GM18909 (cell line): ENCODE data around the gene MTNR1A.

Source experiments
- ATAC-seq: cut with Tn5 transposase; IDR thresholded peaks from one replicate; pipeline ENCODE4 v1.9.1; 2021; ENCODE audit warnings: mild to moderate bottlenecking; ENCODE audit not compliant: unreplicated experiment, poor library complexity

The MTNR1A gene

DNA sequence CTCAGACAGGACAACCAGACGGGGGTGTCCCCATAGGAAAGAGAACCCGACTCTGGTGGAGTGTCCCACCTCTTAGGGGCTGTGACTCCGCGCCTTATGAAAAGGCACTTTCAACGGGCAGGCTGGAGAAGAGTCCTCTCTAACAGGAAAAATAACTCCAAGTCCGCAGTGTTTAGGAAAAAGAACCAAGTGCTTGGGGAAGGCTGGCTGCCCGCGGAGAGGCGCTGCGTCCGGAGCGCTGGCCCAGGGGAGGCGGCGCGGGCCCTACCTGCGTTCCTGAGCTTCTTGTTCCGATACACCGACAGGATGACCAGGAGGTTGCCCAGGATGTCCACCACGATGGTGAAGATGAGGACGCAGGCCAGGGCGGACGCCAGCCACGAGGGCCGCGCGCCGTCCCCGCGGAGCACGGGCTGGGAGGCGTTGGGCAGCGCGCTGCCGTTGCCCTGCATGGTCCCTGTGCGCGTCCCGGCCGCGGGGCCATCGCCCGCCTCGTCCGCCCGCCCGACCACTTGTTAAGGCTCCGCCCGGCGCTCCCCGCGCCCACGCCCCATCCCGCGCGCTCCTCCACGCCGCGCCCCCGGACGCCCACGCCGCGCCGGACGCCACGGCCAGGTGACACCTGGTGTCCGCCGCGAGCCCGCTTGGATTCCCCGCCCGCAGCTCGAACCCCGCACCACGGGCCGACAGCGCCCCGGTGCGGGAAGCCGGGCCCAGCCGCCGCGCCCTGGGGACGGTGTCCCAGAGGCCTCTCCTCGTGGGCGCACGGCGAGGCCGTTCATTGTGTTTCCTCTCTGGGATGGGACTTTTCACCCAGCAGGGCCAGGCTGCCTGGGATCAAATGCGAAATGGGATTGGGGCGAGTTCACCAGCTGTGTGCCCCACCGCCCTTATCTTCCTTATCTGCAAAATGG lies at the start of gene MTNR1A:
Gene MTNR1A, minus strand, starts transcription at position 654 of the 914 bp plus-strand sequence. Its CDS starts 202 bp downstream, at position 452.
- no peak for ATAC-seq

DNA sequence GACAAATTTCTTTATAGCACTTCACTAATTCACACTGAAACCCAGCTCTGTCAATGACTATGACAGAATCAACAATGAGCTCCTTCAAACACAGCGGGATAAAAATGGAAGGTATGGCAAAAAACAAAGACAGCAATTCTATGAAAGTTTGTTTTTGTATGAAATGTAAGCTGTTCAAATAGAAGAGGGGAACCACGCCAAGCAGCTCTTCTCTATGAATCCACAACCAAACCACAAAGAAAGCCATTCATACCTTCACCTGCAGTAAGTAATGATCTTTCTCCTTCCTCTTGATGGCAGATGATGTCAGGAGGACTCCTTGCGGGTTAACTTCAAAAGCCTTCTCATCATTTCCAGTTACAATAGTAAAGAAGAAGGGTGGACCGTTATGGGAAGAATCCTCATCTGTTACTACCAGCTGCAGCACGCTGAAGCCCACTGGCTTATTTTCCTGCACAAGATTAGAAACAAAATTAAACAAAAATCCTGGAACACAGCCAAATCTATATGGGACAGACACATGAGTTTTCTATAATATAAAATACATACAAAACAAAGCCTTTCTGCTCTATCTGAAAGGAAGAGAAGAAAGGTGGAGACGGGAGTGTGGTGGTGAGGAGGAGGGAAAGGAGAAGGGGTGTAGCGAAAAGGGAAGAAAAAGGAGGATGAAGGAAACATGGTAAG lies 48.9 kb upstream of the MTNR1A start:
- ATAC-seq = no peak

DNA sequence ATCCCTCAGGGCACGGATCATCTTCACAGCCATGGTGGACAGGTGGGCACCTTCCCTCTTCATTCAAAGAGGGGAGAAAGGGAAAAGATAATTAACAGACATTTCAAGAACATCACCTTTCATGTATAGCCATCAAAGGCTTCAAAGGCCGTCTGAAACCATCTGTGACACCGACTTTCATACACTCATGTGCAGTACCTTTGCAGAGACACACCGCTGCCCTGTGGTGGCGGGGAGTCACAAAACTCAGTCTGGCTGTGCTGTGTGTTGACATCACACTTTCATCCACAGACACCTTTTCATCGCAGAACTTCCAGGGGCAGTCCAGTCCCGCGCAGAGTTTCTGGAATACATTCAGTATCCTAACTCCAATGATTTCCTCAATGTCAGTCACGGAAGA lies 47.6 kb upstream of the MTNR1A start:
- no peak for ATAC-seq

DNA sequence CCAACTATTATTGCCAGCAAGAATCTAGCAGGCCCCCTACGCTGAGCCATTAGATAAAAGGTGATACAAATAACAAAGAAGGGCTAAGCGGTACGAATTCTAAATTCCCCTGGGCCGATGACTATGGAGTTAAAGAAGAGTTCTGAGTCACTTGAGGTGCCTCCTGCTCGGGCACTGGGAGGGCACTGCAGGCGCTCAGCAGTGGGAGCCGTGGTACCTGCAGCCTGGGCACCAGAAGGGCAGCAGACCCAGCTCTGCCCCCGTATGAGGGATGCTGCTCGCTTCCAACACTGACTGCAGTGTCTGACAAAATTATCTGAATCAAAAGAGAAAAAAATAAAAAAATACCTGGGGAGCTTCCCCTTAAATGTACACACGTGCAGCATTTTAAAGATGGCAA lies 44.1 kb upstream of the MTNR1A start:
- ATAC-seq = no peak

DNA sequence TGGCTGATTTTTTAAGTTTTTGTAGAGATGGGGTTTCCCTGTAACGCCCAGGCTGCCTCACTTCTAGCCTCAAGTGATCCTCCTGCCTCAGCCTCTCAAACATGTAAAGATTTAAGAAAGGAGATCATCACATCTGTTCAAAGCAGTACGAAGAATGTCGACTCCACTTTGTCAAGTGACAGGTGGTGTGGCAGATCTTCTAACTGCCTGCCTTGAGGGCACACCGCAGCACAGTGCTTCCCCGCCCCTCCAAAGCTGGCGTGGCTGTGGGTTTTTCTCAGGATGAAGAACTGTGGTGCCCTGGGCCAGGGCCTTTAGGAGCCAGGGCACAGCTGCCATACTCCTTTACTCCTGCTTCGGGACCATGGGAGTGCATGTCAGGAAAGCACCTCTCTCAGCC lies 43.3 kb upstream of the MTNR1A start:
- no peak for ATAC-seq

DNA sequence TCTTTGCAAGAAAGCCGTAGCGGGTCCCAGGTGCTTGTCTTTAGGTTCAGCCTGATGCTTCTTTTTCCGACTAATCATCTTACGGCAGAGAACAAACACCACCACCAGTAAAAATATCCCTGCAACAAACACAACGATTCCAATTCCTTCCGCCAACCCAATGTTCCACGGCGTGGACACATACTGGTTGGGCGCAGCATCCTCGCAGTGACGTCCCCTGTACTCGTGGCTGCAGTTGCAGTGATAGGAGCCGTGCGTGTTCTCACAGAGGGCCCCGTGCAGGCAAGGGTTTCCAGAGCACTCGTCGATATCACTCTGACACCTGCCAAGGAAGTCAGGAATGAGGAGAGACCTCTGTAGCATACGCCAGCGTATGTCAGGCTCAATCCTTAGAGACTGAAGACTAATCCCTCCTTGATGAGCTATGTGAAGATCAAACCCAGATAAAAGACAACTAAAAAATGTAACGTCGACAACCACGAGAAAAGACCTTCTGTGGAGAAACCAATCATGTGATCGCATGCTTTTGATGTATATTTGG lies 41.6 kb upstream of the MTNR1A start:
- ATAC-seq = no peak

DNA sequence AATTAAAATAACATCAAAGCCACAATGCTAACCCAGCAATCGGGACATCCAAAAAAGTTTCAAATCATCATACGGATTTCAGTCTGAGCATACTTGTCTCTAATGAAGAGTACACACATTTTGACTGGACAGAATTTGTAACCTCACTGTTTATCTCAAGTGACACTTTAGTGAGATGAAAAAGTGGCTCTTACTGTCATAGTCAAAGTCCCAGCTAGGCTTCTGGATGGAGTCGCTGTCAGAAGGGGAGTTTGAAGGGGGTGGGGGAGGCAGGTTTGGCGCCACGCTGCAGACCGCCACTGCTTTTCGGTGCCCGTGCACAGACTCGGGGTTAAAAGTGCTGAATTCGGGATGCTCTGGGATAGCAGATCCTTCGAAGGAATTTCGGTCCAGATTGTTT lies 41.0 kb upstream of the MTNR1A start:
- no peak for ATAC-seq

DNA sequence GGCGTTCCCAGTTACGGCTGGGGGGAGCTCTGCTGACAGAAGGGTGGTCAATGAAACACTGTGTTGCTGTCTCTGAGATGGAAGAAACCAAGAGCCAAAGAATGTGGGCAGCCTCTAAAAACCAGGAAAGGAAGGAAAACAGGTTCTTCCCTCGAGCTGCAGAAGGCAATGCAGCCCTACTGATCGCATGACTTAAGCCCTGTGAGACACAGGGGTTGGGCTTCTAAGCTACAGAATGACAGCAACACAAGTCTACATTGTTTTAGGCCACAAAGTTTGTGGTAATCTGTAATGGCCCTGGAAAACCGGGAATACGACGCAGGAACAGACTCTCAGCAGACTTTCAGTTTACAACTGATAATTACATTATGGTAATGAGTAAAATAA lies 38.2 kb upstream of the MTNR1A start:
- no peak for ATAC-seq

DNA sequence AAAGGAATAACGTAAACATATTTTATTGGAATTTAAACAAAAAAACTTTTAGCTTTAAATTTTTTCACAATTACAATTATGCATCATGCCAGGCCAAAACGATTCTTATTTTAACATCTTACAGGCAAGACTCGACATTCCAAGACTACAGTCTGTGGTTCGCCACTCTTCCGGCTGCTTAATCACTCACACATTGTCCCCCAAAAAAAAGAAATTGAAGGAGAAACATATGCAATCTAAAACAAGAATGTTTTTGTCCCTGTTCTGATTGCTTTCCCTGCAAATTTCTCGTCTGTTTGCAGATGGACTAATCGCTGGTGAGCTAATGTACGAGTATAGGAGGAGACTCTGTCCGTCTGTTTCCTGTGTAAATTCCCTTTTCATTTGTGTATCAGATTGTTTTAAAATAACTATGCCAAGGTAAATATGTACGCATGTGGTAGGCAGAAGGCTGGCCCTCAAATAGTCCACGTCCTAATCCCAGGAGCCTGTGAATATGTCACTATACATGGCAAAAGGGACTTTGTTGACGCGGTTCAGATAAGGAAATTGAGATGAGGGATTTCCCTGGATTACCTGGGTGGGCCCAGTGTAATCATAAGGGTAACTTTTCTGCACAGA lies 37.7 kb upstream of the MTNR1A start:
- no peak for ATAC-seq

DNA sequence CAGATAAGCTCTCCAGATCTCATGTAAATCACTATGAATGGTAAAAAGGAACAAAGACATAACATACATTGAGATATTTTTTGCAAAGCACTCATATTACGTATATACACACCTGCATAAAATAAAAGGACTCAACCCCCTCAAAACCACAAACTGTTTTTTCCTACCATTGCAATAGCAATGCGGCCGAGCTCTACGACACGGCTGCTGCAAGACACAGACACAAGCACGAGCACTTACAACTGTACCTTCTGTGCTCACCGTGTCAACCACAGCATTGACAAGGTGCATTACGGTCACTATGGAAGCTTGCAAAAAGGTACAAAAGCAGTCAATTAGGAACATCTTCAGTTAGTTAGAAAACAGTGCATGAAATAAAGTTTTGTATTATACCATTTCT lies 37.1 kb upstream of the MTNR1A start:
- no peak for ATAC-seq

DNA sequence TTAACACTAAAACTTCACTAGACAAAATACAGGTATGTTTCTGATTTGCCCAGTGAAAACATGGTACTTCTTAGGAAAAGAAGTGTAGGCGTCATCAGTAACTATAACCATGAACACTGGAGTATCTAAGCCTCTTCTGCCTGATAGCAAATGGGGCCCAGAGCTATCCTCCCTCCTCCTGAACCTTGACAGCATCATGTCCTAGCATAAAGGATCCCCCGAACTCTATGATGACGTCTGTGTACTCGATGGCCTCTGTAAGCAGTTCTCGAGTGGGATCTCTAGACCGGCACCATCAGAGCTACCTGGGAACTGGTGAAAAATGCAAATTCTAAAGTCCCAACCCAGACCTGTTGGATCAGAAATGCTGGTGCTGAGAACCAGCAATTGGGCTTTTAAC lies 36.3 kb upstream of the MTNR1A start:
- no peak for ATAC-seq

DNA sequence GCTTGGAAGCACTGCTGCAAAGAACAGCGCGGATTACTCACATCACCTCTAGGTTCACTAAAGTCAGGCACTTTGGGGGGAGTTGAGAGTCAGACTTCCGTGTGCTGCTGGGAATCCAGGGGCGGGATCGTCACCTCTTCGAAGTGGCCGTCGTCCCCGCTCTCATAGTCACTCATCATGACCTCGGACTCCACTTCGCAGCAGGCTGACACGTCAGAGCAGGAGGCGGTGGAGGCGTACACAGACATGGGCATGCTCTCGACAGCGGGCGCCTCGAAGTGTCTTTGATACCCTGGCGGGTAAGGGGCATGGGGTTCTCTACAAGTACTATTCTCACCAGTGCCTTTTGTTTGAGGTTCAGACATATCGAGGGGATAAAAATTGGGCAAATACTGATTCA lies 33.1 kb upstream of the MTNR1A start:
- ATAC-seq = no peak

DNA sequence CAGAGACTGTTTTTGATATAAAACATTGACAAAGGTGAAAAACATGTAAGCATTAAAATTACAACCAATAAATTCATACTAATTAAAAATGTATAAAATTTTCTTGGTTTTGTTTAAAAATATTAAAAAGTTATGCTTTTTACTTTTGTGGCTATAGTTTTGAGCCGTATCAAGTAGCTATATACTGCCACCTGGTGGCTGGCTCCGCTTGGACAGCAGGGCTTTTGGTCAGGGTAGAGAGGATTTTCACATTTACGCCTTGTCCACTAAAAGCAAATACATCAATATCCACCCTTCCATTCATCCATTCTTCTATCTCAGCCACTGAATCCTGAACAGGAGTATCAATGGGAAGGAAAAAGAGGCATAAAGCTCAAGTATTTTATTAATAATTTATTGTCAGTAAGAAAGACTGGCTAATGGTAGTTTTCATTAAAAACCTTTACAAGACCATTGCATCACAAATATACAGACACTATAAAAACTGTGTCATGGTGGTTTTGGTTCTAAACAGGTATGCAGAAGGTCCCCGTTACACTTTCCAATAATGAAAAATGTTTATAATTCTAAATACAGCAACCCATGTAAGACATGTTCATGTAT lies 32.1 kb upstream of the MTNR1A start:
- peak; percentile 74 for ATAC-seq

DNA sequence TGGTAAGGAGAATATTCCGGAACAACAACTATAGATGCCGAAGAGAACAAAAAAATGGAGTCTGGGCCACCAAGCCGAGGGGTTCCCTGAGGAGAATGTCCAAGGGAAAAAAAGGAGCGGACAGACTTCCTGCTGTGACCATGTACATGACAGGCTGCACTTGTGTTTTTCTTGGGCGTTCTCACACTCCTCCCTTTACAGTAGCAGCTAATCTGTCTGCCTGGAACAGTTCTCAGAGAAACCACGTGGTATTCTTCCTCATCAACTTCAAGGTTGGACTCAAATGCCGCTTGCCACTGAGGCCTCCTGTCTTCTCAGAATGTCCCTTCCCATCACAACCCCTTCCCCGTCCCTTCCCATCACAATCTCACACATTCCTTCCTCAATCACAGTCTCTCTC lies 30.8 kb upstream of the MTNR1A start:
- no peak for ATAC-seq

DNA sequence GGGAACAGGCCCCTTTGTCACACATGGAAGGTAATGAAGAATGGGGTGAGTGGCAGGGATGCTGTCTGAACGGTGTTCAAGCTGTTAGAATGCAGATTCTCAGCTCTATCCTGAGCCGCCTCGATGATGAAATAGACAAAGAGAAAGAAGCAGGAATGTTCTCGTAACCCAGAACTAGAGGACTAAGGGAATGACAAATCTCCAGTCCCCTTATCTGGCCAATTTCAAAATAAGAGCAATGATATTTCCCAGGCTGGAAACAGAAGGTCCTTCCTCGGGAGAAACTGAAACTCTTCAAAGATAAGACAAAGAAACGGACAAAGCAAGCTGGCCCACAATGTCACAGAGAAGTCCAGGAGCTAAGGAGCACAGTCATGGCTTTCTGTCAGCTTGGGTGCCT lies 29.5 kb upstream of the MTNR1A start:
- ATAC-seq = no peak

DNA sequence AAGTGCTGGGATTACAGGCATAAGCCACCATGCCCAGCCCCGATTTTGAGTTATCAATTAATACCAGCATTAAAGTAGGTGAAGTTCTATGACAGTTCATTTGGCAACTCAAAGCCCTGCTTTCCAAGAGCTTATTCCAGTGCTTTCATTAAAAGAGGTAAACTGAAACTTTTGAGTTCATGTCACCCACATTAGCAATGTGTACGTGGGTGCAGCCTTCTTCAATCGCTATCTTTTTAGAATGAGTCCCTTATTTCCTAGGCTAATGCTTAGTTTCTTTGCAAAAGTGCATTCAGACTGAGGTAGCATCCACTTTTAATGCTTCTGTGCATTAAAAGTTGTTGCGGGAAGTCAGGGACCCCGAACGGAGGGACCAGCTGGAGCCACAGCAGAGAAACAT lies 26.1 kb upstream of the MTNR1A start:
- no peak for ATAC-seq

DNA sequence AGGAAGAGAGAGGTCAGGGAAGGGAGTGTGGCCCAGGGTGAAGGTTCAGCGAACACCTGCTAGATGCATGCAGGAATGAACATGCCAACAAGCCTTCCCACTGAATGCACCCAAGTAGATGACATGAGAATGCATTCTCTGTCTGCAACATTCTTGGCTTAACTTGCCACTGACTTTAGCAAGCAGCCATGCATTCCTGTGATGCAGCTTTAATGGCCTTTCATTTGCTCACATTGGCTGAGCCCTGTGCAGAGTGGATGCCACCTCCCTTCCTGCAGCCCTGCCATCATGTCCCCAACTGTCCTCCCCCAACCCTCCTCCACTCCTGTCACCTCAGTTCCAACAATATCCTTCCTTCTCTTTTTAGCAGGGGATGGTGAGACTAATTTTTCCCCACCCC lies 25.3 kb upstream of the MTNR1A start:
- ATAC-seq = no peak

DNA sequence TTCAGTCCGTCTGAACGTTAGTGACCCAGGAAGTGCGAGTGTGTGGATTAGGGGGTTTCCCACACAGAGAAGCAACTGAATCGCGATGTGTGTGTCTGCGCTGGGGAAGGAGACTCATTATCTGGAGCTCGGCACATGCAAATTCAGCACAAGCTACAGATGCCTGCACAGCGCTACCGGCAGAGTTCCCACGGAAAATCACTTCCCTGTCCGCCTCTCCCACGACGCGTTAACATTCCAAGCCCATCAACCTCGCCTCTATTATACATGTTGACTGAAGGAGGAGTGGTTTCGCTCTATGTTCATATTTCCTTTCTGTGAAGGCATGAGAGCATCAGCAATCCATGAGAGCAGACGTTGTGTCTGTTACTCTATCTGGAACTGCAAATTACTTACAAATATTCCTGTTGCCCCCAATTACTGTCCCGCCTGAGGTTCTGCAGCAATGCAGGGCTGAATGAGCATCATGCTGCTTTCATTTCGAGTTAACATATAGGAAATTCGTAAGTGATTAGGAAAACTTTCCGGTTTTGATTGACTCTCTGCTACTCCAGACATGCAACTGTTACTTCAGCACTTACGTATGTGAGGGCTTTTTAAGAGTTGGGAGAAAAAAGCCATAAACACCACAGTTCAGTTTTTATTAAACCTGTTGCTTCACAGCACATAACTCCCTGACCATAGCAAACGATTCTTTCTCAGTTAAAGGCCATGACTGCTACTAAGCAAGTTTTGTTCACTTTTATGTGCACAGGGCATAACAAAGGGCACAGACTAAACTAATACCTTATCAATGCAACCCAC lies 15.0 kb upstream of the MTNR1A start:
- ATAC-seq = no peak

DNA sequence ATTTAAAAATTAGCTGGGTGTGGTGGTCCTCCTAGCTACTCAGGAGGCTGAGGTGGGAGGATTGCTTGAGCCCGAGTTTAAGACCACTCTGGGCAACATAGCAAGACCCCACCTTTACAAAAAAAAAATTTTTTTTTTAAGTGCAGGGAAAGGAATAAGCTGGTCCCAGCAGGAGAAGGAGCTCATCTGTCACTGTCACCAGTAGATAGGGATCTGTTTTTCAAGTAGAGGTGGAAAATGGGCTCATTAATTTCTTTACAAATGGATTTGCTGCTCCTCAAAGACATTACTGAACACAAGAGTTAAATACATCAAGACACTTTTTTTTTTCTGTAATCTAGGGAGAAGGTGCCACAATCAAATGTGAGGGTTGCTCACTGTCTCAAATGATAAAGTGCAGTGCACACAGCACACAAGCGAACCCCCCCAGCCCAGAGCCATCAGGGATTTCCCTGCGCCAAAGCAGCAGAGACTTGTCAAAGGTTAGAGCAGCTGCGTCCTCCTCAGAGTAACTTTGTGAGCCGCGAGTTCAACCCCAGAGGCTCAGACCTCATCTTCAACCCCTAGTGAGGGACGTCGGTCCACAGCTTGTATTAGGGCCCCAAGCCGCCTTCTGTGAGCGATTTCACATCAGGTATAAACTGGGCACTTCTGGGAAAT lies 14.3 kb upstream of the MTNR1A start:
- ATAC-seq = no peak
